Chondrocyte (in vitro differentiated cells): ENCODE data around the gene KRT31. TPM values are rescaled to one million over a fixed set of nuclear protein-coding genes. Genes with fewer than 3 reads are reported as not detected.

Experiments
- DNase-seq: peaks from one replicate; pipeline ENCODE4 v3.0.0; 2021; ENCODE audit warnings: mixed read lengths, low spot score
- H3K27ac Mint-ChIP-seq: one replicate; pipeline ENCODE4 v1.8.0; 2021; ENCODE audit warnings: mild to moderate bottlenecking, moderate library complexity, mixed read lengths; ENCODE audit not compliant: unreplicated experiment
- H3K27me3 Mint-ChIP-seq: 2 replicates; pipeline ENCODE4 v1.8.0; 2021; ENCODE audit warnings: low read depth, mixed read lengths
- H3K36me3 Mint-ChIP-seq: 2 replicates; pipeline ENCODE4 v1.8.0; 2021; ENCODE audit warnings: low read depth, mixed read lengths
- H3K4me1 Mint-ChIP-seq: 2 replicates; pipeline ENCODE4 v1.8.0; 2021; ENCODE audit warnings: low read depth, mild to moderate bottlenecking, mixed read lengths
- H3K4me3 Mint-ChIP-seq: one replicate; pipeline ENCODE4 v1.8.0; 2021; ENCODE audit warnings: mild to moderate bottlenecking, moderate library complexity, mixed read lengths; ENCODE audit not compliant: unreplicated experiment
- H3K9me3 Mint-ChIP-seq: 2 replicates; pipeline ENCODE4 v1.8.0; 2021; ENCODE audit warnings: low read depth, mixed read lengths
- total RNA-seq: library from RNA; stranded (reverse); gene quantifications from 3 replicates; pipeline ENCODE4 v1.2.1, GENCODE V29; 2021
- TF ChIP-seq, protein P1 (sequence below): fragments of 200-600 bp; sonication (generic); IDR thresholded peaks from 2 replicates; pipeline ENCODE4 v1.5.0; 2021; ENCODE audit warnings: antibody characterized with exemption, mild to moderate bottlenecking, moderate library complexity

Gene KRT31
- total RNA-seq, 1 donor from 2014 or later = not detected

- no peak for DNase-seq
- Mint-ChIP-seq H3K4me3 (no peak overlapping the region), H3K27me3 (peaks cover 2% of the 10 kb centered on the region), H3K9me3 (no peaks in the 10 kb centered on the region), H3K27ac (no peak overlapping the region), H3K4me1 (no peaks in the 10 kb centered on the region), H3K36me3 (no peaks in the 10 kb centered on the region)
- TF ChIP-seq, protein P1, sequence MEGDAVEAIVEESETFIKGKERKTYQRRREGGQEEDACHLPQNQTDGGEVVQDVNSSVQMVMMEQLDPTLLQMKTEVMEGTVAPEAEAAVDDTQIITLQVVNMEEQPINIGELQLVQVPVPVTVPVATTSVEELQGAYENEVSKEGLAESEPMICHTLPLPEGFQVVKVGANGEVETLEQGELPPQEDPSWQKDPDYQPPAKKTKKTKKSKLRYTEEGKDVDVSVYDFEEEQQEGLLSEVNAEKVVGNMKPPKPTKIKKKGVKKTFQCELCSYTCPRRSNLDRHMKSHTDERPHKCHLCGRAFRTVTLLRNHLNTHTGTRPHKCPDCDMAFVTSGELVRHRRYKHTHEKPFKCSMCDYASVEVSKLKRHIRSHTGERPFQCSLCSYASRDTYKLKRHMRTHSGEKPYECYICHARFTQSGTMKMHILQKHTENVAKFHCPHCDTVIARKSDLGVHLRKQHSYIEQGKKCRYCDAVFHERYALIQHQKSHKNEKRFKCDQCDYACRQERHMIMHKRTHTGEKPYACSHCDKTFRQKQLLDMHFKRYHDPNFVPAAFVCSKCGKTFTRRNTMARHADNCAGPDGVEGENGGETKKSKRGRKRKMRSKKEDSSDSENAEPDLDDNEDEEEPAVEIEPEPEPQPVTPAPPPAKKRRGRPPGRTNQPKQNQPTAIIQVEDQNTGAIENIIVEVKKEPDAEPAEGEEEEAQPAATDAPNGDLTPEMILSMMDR = no peak
These were observed 3.0 kb downstream of the KRT31 start for GRCh38 chr17:41394254-41394996.

DNA sequence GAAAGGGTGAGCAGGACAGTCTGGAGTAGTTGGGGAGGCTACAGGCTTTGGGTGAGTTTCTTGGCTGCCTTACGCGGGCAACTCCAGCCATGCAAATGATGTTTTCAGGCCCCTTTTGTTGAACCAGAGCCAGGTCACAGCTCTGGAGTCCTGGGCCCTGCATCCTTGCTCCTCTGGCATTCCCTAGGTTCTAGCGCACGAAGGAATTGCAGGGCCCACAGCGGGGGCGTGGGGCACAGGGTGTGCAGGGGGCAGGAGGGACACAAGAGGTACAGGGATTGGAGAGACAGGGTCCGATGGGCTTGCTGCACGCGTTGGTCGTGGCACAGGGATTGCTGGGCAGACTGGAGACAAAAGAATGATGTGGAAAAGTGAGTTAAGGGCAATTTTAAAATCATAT is 3.6 kb downstream of the KRT31 start:
- Mint-ChIP-seq H3K36me3 (no peaks in the 10 kb centered on the region), H3K27ac (no peak overlapping the region), H3K4me1 (no peaks in the 10 kb centered on the region), H3K9me3 (no peaks in the 10 kb centered on the region), H3K4me3 (no peak overlapping the region), H3K27me3 (peaks cover 2% of the 10 kb centered on the region)
- TF ChIP-seq, protein P1 = no peak
- DNase-seq = no peak

DNA sequence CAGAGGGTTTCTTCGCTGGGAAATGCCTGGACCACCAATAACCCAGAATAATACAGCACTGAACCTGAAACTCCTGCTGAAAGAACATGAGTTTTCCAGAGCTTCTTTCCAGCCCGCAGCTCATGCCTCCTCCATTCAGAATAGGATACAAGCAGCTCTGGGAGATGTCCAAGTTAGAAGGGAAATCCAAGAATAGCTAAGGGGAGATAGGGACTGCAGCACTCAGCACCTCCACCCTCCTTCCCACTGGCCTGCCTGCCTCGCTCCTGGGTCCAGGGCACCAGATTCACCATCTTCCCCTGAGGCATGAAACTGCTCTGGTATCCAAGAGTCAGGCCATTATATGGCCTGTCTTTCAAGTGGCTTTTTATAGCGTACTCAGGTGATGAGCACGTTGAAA is 4.1 kb downstream of the KRT31 start:
- no peaks in the 10 kb centered on the region for H3K4me1 Mint-ChIP-seq
- DNase-seq = no peak
- no peaks in the 10 kb centered on the region for H3K36me3 Mint-ChIP-seq
- no peak overlapping the region for H3K27ac Mint-ChIP-seq
- no peaks in the 10 kb centered on the region for H3K9me3 Mint-ChIP-seq
- H3K27me3 Mint-ChIP-seq = peaks cover 2% of the 10 kb centered on the region
- TF ChIP-seq, protein P1 = no peak
- H3K4me3 Mint-ChIP-seq = no peak overlapping the region

DNA sequence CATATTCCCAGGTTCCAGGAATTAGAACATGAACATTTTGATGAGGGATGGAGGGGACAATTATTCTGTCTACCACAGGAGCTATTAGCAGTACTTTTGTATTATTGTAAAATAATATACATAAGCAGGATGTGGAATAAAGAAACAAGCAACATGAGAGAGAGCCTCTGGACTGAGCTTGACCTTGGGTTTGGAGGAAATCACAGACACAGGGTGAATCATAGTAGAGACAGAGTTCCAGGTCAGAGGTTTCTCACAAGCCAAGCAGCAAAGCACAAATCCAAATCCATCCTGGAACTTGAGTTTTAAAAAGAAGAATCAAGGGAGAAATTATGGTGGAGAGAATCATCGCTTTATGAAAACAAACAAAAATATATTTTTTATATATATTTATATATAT is 5.1 kb downstream of the KRT31 start:
- Mint-ChIP-seq H3K36me3 (no peaks in the 10 kb centered on the region), H3K27ac (no peak overlapping the region), H3K27me3 (peaks cover 2% of the 10 kb centered on the region), H3K9me3 (no peaks in the 10 kb centered on the region), H3K4me1 (no peaks in the 10 kb centered on the region), H3K4me3 (no peak overlapping the region)
- TF ChIP-seq, protein P1 = no peak
- DNase-seq = no peak

GRCh38 chr17:41391535-41391934 is 5.9 kb downstream of the KRT31 start:
- Mint-ChIP-seq H3K4me3 (no peak overlapping the region), H3K9me3 (peaks cover 3% of the 10 kb centered on the region), H3K36me3 (peaks cover 2% of the 10 kb centered on the region), H3K27ac (no peak overlapping the region), H3K4me1 (no peaks in the 10 kb centered on the region), H3K27me3 (no peaks in the 10 kb centered on the region)
- no peak for DNase-seq
- TF ChIP-seq, protein P1 = no peak
